ENCODE results near the gene ELK4.

GRCh38 chr1:205568469-205569361, 63.1 kb downstream of the ELK4 start:
- TF ChIP-seq POLR2A (IDR thresholded peaks at IDR 0.05) (no peak), CTCF (IDR thresholded peaks at IDR 0.05) (no peak)
